Measurements from ENCODE around the gene CCDC157.
"Not testable (repeated sequence)": the region's sequence is repeated elsewhere in the genome, so short reads cannot be mapped to it uniquely, and the experiment has no call there.

The CCDC157 gene

DNA sequence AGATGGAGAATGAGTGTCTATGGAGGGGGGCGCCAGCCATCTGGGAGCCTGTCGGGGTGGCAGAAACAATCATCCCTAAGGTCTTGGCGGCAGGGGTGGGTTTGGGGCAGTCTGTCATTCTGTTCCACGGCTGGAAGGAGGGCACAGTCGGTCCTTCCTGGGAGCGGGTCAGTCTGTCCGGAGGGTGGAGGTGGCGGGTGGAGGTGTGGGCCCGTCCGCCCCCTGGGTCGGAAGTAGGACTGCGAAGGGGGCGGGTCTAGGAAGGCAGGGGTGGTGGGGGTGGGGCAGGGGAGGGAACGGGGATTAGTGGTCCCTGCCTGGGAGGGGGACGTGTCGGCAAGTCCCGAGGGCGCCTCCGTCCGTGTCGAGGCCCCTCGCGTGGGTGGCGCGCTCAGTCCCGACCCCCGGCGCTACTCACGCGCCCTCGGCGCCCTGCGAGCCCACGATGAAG lies 30.5 kb upstream of the CCDC157 start:
- DNase-seq, result no peak

DNA sequence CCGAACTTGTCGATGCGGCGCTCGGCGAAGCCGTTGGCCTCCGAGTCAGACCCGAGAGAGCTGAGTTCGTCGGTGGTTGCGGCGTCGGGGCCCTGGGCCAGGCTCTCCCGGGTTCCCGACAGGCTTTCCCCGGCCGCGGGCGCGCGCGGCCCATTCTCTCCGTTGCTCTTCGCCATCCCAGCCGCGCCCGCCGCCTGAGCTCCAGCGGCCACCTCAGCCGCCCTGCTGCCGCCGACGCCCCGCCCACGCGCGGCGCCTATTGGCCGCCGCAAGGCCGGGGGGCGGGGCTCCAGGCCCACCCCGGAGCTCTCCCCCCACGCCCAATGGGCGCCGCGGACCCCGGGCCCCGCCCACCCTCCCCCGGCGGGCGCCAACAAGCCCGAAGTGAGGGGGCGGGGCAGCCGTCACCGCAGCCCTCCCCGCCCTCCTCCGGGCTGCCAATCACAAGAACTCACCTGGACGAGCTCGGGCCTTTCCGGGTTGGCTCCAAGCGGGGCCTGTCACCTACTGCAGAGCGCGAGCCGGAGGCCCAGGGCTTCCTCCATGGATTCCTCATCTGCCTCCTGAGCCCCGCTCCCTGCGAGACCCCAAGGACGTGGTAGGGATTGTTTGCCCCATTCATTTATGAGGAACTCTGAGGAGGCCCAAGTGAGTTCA lies 30.0 kb upstream of the CCDC157 start, which contains the start of gene TBC1D10A:
Gene TBC1D10A (minus strand): TSS at position 236 of the 657 bp plus-strand sequence. CDS start 60 bp downstream, at position 176.
- peak; percentile 78 for DNase-seq

- DNase-seq, result no peak
Observed at GRCh38 chr22:30327864-30328345, 28.9 kb upstream of the CCDC157 start.

GRCh38 chr22:30328466-30329049 lies 28.2 kb upstream of the CCDC157 start:
- no peak for DNase-seq

- DNase-seq, result no peak
Observed at GRCh38 chr22:30332551-30332950, 24.3 kb upstream of the CCDC157 start.

- DNase-seq, result no peak
Observed at GRCh38 chr22:30332994-30333706, 23.7 kb upstream of the CCDC157 start.

DNA sequence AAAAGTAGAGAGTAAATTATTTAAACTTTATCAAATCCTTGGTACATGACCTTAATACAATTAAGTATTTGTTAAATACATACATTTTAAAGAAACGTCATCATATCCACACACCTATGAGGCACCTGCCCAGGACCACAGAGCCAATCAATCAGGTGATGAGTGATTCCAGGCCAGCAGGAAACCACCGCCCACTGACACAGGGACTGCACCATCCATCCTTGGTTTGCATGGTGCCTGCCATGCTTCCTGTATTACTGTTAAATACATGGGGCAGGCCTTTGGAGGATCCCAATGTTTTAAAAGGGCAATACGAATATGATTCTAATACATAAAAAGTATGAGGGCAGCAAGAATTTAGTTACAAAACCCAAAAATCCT lies 23.1 kb upstream of the CCDC157 start:
- DNase-seq, result no peak

DNA sequence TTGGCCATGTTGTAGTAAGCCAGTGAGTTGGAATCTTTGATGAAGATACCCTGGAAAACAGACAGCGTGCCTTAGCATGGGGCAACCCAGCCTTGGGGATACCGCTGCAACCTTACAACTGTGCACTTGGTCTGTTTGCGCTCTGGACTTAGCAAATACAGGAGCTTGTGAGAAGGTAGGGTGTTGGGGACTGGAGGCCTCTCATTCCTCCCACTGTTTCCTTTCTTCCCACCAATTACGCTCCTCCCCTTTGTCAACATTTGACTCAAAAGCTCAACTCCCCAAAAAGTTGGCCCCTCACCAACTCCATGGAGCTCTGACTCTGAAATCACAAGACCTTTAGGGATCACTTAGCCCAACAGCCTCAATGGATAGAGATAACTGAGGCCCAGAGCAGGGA lies 22.2 kb upstream of the CCDC157 start:
- no peak for DNase-seq

GRCh38 chr22:30335236-30335635 lies 21.6 kb upstream of the CCDC157 start:
- no peak for DNase-seq

DNA sequence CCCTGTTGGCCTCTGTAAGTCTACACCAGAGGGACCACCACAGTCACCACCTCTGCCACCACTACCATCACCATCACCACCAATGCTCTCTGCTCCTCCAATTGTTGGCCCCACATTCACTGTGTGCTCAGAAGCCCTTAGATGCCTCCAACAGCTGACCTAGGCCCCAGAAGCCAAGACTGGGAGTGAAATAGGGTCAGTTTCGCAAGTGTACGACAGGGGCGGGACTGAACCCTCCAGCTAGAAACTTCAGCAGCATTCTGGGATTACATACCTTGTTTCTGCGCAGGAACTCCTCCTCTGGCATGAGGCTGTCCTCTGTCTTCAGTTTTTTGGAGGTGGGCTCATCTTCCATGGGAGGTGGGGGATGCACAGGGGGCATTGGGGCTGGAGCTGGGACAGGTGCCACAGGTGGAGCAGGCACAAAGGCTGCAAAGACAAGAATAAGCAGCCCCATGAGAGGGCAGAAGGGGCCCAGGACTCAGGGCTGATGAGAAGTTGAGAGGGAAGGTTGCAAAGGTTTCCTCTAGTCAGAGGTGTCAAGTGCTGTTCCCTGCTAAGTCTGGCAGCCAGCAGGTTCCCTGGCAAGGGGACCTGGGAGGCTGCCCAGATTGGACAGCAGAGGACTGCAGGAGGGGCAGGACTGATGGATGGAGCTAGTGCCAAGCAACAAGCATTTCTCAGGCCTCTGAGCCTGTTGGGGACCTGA lies 19.9 kb upstream of the CCDC157 start:
- DNase-seq, result no peak

DNA sequence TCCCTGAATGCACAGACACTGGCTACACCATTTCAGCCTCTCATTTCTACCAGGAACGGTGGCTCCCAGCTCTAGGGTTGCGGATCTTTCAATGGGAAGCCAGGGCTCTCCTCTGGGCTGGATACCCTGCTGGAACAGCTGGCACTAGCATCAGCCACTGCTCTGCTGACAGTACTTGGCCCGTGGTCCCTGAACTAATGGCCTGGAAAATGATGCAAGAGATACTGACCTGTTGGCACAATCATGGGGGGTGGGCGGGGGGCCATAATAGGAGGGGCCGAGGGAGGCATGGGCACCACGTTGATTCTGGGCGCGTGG lies 19.4 kb upstream of the CCDC157 start:
- no peak for DNase-seq

GRCh38 chr22:30338341-30338740 lies 18.5 kb upstream of the CCDC157 start:
- DNase-seq, result not testable (repeated sequence)

- no peak for DNase-seq
Observed at GRCh38 chr22:30338802-30339201, 18.0 kb upstream of the CCDC157 start.

GRCh38 chr22:30340911-30341685 lies 15.7 kb upstream of the CCDC157 start:
- no peak for DNase-seq

GRCh38 chr22:30344447-30345200 lies 12.2 kb upstream of the CCDC157 start:
- no peak for DNase-seq

GRCh38 chr22:30347255-30347892 lies 9.4 kb upstream of the CCDC157 start:
- no peak for DNase-seq

DNA sequence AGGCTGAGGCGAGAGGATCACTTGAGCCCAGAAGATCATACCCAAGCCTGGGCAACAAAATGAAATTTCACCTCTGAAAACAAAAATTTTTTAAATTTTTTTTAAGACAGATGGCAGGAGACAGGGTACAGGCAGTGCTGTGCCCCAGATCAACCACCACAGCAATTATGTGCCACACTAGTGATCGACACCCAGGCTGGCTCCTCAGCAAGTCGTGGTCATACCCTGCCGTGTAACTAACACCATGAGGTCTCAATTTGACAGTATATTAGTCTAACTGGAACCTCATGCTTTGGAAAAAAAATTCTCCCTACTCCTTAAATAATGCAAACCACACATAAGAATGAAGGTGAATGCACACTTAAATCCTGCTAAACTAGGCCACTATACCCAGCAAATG lies 8.4 kb upstream of the CCDC157 start:
- DNase-seq, result no peak

- DNase-seq, result no peak
Observed at GRCh38 chr22:30348809-30349208, 8.0 kb upstream of the CCDC157 start.

DNA sequence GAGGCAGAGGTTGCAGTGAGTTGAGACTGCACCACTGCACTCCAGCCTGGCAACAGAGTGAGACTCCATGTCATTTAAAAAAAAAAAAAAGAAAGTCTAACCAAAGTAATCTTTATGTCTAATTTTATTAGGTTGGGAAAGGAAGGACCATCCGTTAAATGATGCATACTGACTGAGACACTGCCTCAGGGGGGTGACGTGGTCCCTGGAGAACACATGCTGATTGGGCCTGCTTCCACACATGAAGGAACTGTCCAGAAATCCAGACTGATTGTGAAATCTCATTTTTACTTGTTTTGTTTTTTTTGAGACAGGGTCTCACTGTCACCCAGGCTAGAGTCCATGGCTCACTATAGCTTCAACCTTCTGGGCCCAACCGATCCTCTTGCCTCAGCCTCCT lies 5.6 kb upstream of the CCDC157 start:
- DNase-seq, result no peak

DNA sequence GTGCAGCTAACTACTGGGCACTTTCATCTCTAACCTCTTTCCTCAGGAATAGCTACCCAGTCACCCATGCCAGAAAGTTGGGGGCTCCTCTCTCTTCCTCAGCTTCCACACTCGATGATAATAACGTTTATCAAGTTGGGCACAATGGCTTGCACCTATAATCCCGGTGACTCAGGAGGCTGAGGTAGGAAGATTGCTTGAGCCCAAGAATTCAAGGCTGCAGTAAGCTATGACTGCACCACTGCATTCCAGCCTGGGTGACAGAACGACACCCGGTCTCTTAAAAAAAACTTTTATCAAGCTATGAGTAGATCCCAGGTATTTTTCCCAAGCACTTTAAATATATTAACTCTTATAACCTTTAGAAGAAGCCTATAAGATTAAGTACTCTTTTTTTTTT lies 2.2 kb upstream of the CCDC157 start:
- no peak for DNase-seq

GRCh38 chr22:30357236-30357570 lies 396 bp downstream of the CCDC157 start:
- no peak for DNase-seq

Measured in DMS79 (cell line).